CMK (cell line): ENCODE data around the gene TP73.

Source experiments
- DNase-seq: peaks from one replicate; pipeline ENCODE4 v3.0.0-alpha.2; 2010; ENCODE audit warnings: low read depth

The TP73 gene

GRCh38 chr1:3768811-3769390, 116.6 kb downstream of the TP73 start:
- DNase-seq = no peak

- DNase-seq = no peak
These were observed 117.9 kb downstream of the TP73 start for GRCh38 chr1:3770047-3770765.

- no peak for DNase-seq
These were observed 119.1 kb downstream of the TP73 start for GRCh38 chr1:3771108-3772026.

- DNase-seq = peak; percentile 93
These were observed 119.9 kb downstream of the TP73 start for GRCh38 chr1:3772027-3772714.

- DNase-seq = peak; percentile 60
These were observed 120.6 kb downstream of the TP73 start, which contains the start of gene SMIM1 for GRCh38 chr1:3772715-3773571. Gene SMIM1 (plus strand): TSS chr1:3772749. CDS start chr1:3775374, 2,625 bp downstream.

- no peak for DNase-seq
These were observed 121.4 kb downstream of the TP73 start for GRCh38 chr1:3773572-3774275.

- peak; percentile 76 for DNase-seq
These were observed 122.1 kb downstream of the TP73 start for GRCh38 chr1:3774276-3774945.

GRCh38 chr1:3774946-3775489, 122.7 kb downstream of the TP73 start:
- peak; percentile 56 for DNase-seq

- peak; percentile 97 for DNase-seq
These were observed 123.3 kb downstream of the TP73 start for GRCh38 chr1:3775490-3776230.

- no peak for DNase-seq
These were observed 124.1 kb downstream of the TP73 start for GRCh38 chr1:3776231-3776961.

GRCh38 chr1:3777078-3777547, 124.8 kb downstream of the TP73 start:
- DNase-seq = no peak

GRCh38 chr1:3777647-3778589, 125.6 kb downstream of the TP73 start:
- DNase-seq = no peak

- DNase-seq = no peak
These were observed 126.4 kb downstream of the TP73 start for GRCh38 chr1:3778590-3779264.

GRCh38 chr1:3779265-3779911, 127.1 kb downstream of the TP73 start:
- DNase-seq = no peak

GRCh38 chr1:3779912-3780416, 127.6 kb downstream of the TP73 start:
- DNase-seq = no peak

- no peak for DNase-seq
These were observed 128.6 kb downstream of the TP73 start for GRCh38 chr1:3780901-3781300.
